Gastroesophageal sphincter (tissue), 4 donors: ENCODE measurements around the gene LSAMP. TPM values are rescaled to one million over a fixed set of nuclear protein-coding genes. Genes with fewer than 3 reads are reported as not detected.

ENCODE experiments used
- ATAC-seq: fragments of 150-250 bp; one replicate; pipeline ENCODE4 v1.9.1; 2016; ENCODE audit warnings: mild to moderate bottlenecking, moderate library complexity
- H3K27ac ChIP-seq, 4 donors: fragments of 200-600 bp; sonication (generic) in 3 of 4; 1 replicate in 3 of 4; 2 replicates in 1 of 4; pipeline ENCODE4 v1.5.1; 2016 to 2019
- H3K27me3 ChIP-seq: fragments of 200-600 bp; sonication (generic); one replicate; pipeline ENCODE4 v1.5.1; 2019
- H3K36me3 ChIP-seq, 2 donors: fragments of 200-600 bp; sonication (generic); one replicate each; pipeline ENCODE4 v1.5.1; 2019; ENCODE audit warnings: control low read depth in 1 of 2
- H3K4me1 ChIP-seq, 3 donors: fragments of 200-600 bp; sonication (generic); 1 replicate in 2 of 3; 2 replicates in 1 of 3; pipeline ENCODE4 v1.5.1; 2016 to 2019; ENCODE audit warnings: control low read depth in 2 of 3
- H3K4me3 ChIP-seq, 2 donors: fragments of 200-600 bp; sonication (generic); one replicate each; pipeline ENCODE4 v1.5.1; 2019; ENCODE audit warnings: mild to moderate bottlenecking in 1 of 2, moderate library complexity in 1 of 2
- H3K9me3 ChIP-seq, 3 donors: fragments of 200-600 bp; sonication (generic); one replicate each; pipeline ENCODE4 v1.5.1; 2017 to 2019; ENCODE audit warnings: control low read depth in 2 of 3
- CTCF ChIP-seq, 4 experiments: fragments of 200-600 bp in 2 of 4; fragments of 450-650 bp in 2 of 4; sonication (generic) in 1 of 4; IDR thresholded peaks; one replicate each; pipeline ENCODE4 v1.5.1; 2017 to 2019; ENCODE audit warnings: antibody characterized with exemption in 4 of 4, mild to moderate bottlenecking in 2 of 4, moderate library complexity in 2 of 4
- EP300 ChIP-seq: sonication (generic); formaldehyde crosslinking; IDR thresholded peaks from one replicate; pipeline ENCODE4 v1.6.1; 2017; ENCODE audit warnings: antibody characterized with exemption, mild to moderate bottlenecking
- POLR2A ChIP-seq, 2 donors: fragments of 450-650 bp; IDR thresholded peaks; one replicate each; pipeline ENCODE4 v1.6.1; 2017; ENCODE audit warnings: antibody characterized with exemption in 2 of 2, mild to moderate bottlenecking in 2 of 2, moderate library complexity in 1 of 2
- POLR2AphosphoS5 ChIP-seq: sonication (generic); formaldehyde crosslinking; IDR thresholded peaks from one replicate; pipeline ENCODE4 v1.6.1; 2017; ENCODE audit warnings: antibody characterized with exemption
- WGBS, 2 donors: methylation state at CpG; one replicate each; pipeline ENCODE4 v1.1.5; 2018; ENCODE audit warnings: low coverage in 1 of 2; 5-methylcytosine and 5-hydroxymethylcytosine counted together
- total RNA-seq, 4 donors: library from RNA; depleted of rRNA; stranded (reverse); fragments of >200 nt; gene quantifications; one replicate each; pipeline ENCODE4 v1.1.0, GENCODE V29; 2016

LSAMP gene
- total RNA-seq, 4 donors from 2014 or later = 1.5 to 9.3 (median 3.6) TPM

- no peak overlapping the region for H3K27ac ChIP-seq
- no peaks in the 10 kb centered on the region for H3K27me3 ChIP-seq
- ATAC-seq = no peak
- H3K9me3 ChIP-seq = no peaks in the 10 kb centered on the region
- H3K36me3 ChIP-seq = no peaks in the 10 kb centered on the region
- TF ChIP-seq POLR2AphosphoS5 = no peak
- no peak for TF ChIP-seq EP300
- no peak for TF ChIP-seq CTCF (IDR thresholded peaks at IDR 0.05)
- TF ChIP-seq POLR2A (IDR thresholded peaks at IDR 0.05) = no peak
- H3K4me1 ChIP-seq = no peaks in the 10 kb centered on the region
- H3K4me3 ChIP-seq = no peak overlapping the region
- WGBS, 2 donors = 60 to 100% methylated on average over 1 to 2 of the region's 2 CpGs
These were observed 202.5 kb downstream of the LSAMP start for GRCh38 chr3:116242825-116243224.

- no peaks in the 10 kb centered on the region for H3K9me3 ChIP-seq
- TF ChIP-seq POLR2A (IDR thresholded peaks at IDR 0.05) (no peak), POLR2AphosphoS5 (no peak), EP300 (no peak), CTCF (IDR thresholded peaks at IDR 0.05) (no peak)
- H3K4me1 ChIP-seq = no peaks in the 10 kb centered on the region
- no peak overlapping the region for H3K27ac ChIP-seq
- WGBS, 2 donors = 53 to 89% methylated on average over 1 to 3 of the region's 3 CpGs
- no peaks in the 10 kb centered on the region for H3K27me3 ChIP-seq
- no peaks in the 10 kb centered on the region for H3K36me3 ChIP-seq
- no peak for ATAC-seq
- no peak overlapping the region for H3K4me3 ChIP-seq
These were observed 203.6 kb downstream of the LSAMP start for GRCh38 chr3:116241677-116242076.

- no peak for TF ChIP-seq EP300
- TF ChIP-seq CTCF (IDR thresholded peaks at IDR 0.05) = no peak
- no peak for TF ChIP-seq POLR2A (IDR thresholded peaks at IDR 0.05)
- no peak for TF ChIP-seq POLR2AphosphoS5
- Histone ChIP-seq H3K27ac (no peak overlapping the region), H3K36me3 (no peaks in the 10 kb centered on the region), H3K27me3 (no peaks in the 10 kb centered on the region), H3K9me3 (no peaks in the 10 kb centered on the region), H3K4me1 (no peaks in the 10 kb centered on the region), H3K4me3 (no peak overlapping the region)
- WGBS, 2 donors = 0% methylated on average over 1 of the region's 1 CpG
- no peak for ATAC-seq
These were observed 205.0 kb downstream of the LSAMP start for GRCh38 chr3:116240261-116240660.

- 8 to 32% methylated on average over 2 of the region's 2 CpGs for WGBS, 2 donors
- no peak for ATAC-seq
- Histone ChIP-seq H3K36me3 (no peaks in the 10 kb centered on the region), H3K9me3 (no peaks in the 10 kb centered on the region), H3K27ac (no peak overlapping the region), H3K27me3 (no peaks in the 10 kb centered on the region), H3K4me1 (no peaks in the 10 kb centered on the region), H3K4me3 (no peak overlapping the region)
- TF ChIP-seq EP300 (no peak), POLR2AphosphoS5 (no peak), CTCF (IDR thresholded peaks at IDR 0.05) (no peak), POLR2A (IDR thresholded peaks at IDR 0.05) (no peak)
These were observed 206.3 kb downstream of the LSAMP start for GRCh38 chr3:116238846-116239565.

GRCh38 chr3:116233711-116234357, 211.5 kb downstream of the LSAMP start:
- Histone ChIP-seq H3K4me3 (no peak overlapping the region), H3K4me1 (no peaks in the 10 kb centered on the region), H3K27me3 (no peaks in the 10 kb centered on the region), H3K9me3 (no peaks in the 10 kb centered on the region), H3K36me3 (no peaks in the 10 kb centered on the region), H3K27ac (no peak overlapping the region)
- 43 to 51% methylated on average over 4 of the region's 4 CpGs for WGBS, 2 donors
- no peak for TF ChIP-seq CTCF (IDR thresholded peaks at IDR 0.05)
- no peak for TF ChIP-seq POLR2AphosphoS5
- TF ChIP-seq POLR2A (IDR thresholded peaks at IDR 0.05) = no peak
- no peak for TF ChIP-seq EP300
- no peak for ATAC-seq
